Vagina (tissue), 2 donors: ENCODE results near the gene SCO2. TPM values are rescaled to one million over a fixed set of nuclear protein-coding genes. Genes with fewer than 3 reads are reported as not detected.

Experiments used
- DNase-seq, 2 donors: peaks; one replicate each; pipeline ENCODE4 v3.0.0-alpha.2; 2017; ENCODE audit errors: extremely low spot score in 2 of 2
- H3K27ac ChIP-seq: fragments of 200-600 bp; sonication (generic); one replicate; pipeline ENCODE4 v1.5.1; 2019
- H3K27me3 ChIP-seq: fragments of 200-600 bp; sonication (generic); one replicate; pipeline ENCODE4 v1.5.1; 2019
- H3K36me3 ChIP-seq, 2 donors: fragments of 200-600 bp; sonication (generic); one replicate each; pipeline ENCODE4 v1.5.1; 2017 to 2019
- H3K4me1 ChIP-seq: fragments of 200-600 bp; sonication (generic); one replicate; pipeline ENCODE4 v1.5.1; 2019
- H3K4me3 ChIP-seq, 2 donors: fragments of 200-600 bp; sonication (generic); 1 replicate in 1 of 2; 2 replicates in 1 of 2; pipeline ENCODE4 v1.5.1; 2016 to 2019
- H3K9me3 ChIP-seq: fragments of 200-600 bp; sonication (generic); one replicate; pipeline ENCODE4 v1.5.1; 2019
- POLR2A ChIP-seq, 2 donors: fragments of 450-650 bp; IDR thresholded peaks; one replicate each; pipeline ENCODE4 v1.6.1; 2017; ENCODE audit warnings: antibody characterized with exemption in 2 of 2, mild to moderate bottlenecking in 2 of 2, moderate library complexity in 2 of 2
- POLR2AphosphoS5 ChIP-seq, 2 donors: sonication (generic); formaldehyde crosslinking; IDR thresholded peaks; one replicate each; pipeline ENCODE4 v1.9.0; 2017; ENCODE audit warnings: antibody characterized with exemption in 2 of 2, mild to moderate bottlenecking in 2 of 2, low read depth in 1 of 2; ENCODE audit not compliant: insufficient read depth in 1 of 2
- intact Hi-C: fragments of 100-400 bp; cut with DNase I; formaldehyde crosslinking; loops from one replicate; pipeline ENCODE4 v1.15.1; 2023
- total RNA-seq: library from RNA; depleted of rRNA; stranded (reverse); fragments of >200 nt; gene quantifications from one replicate; pipeline ENCODE4 v1.2.3, GENCODE V29; 2016
- TF ChIP-seq, protein P1 (sequence below), 3 experiments: fragments of 450-650 bp in 2 of 3; fragments of 200-600 bp in 1 of 3; sonication (generic) in 1 of 3; IDR thresholded peaks; one replicate each; pipeline ENCODE4 v1.5.1; 2017 to 2019; ENCODE audit warnings: antibody characterized with exemption in 3 of 3, mild to moderate bottlenecking in 2 of 3, moderate library complexity in 2 of 3

Gene SCO2
- total RNA-seq, 1 donor from 2014 or later = 25.0 TPM

DNA sequence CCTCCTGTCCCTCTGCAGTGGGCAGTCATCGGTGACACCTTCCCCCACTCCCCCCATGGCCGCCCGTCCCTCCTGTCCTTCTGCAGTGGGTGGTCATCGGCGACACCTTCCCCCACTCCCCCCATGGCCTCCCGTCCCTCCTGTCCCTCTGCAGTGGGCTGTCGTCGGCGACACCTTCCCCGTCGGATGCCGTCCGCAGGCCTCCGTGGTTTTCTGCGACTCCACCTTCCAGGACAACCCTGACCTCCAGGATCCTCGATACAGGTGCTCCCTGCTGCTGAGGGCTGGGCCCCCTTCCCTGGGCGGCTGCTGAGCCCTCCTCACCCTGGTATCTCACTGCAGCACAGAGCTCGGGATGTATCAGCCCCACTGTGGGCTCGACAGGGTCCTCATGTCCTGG is 36.5 kb downstream of the SCO2 start:
- TF ChIP-seq POLR2A (IDR thresholded peaks at IDR 0.05) (no peak), POLR2AphosphoS5 (IDR thresholded peaks at IDR 0.05; ENCODE audit: insufficient read depth in 1 of 2, low read depth in 1 of 2) (no peak)
- TF ChIP-seq, protein P1, sequence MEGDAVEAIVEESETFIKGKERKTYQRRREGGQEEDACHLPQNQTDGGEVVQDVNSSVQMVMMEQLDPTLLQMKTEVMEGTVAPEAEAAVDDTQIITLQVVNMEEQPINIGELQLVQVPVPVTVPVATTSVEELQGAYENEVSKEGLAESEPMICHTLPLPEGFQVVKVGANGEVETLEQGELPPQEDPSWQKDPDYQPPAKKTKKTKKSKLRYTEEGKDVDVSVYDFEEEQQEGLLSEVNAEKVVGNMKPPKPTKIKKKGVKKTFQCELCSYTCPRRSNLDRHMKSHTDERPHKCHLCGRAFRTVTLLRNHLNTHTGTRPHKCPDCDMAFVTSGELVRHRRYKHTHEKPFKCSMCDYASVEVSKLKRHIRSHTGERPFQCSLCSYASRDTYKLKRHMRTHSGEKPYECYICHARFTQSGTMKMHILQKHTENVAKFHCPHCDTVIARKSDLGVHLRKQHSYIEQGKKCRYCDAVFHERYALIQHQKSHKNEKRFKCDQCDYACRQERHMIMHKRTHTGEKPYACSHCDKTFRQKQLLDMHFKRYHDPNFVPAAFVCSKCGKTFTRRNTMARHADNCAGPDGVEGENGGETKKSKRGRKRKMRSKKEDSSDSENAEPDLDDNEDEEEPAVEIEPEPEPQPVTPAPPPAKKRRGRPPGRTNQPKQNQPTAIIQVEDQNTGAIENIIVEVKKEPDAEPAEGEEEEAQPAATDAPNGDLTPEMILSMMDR (IDR thresholded peaks at IDR 0.05) = no peak
- no peaks in the 10 kb centered on the region for H3K36me3 ChIP-seq
- no peaks in the 10 kb centered on the region for H3K4me1 ChIP-seq
- intact Hi-C loops = no loop called here
- no peaks in the 10 kb centered on the region for H3K27me3 ChIP-seq
- no peak overlapping the region for H3K27ac ChIP-seq
- H3K4me3 ChIP-seq = no peak overlapping the region
- H3K9me3 ChIP-seq = no peaks in the 10 kb centered on the region
- no peak for DNase-seq

DNA sequence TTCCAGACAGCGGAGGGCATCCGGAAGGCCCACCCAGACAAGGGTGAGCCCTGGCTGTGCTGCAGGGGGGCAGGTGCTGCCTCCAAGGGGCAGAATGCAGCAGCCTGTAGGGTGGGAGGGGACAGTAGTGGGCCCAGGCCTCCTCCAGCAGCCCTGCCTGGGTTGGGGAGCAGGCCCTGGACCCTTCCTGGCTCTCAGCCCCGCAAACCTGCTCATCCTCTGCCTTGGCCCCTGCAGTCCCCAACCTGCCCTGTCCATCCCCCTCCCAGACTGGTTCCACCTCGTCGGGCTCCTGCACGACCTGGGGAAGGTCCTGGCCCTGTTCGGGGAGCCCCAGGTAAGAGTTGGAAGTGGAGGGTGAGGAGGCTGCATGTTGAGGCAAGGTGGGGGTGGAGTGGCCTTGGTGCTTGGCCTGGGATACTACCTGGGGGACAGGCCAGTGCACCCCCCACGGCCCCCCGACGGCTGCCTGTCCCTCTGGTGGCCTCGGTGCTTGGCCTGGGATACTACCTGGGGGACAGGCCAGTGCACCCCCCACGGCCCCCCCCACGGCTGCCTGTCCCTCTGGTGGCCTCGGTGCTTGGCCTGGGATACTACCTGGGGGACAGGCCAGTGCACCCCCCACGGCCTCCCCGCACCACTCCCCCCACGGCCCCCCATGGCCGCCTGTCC is 37.3 kb downstream of the SCO2 start:
- H3K4me3 ChIP-seq = no peak overlapping the region
- H3K4me1 ChIP-seq = no peaks in the 10 kb centered on the region
- H3K9me3 ChIP-seq = no peaks in the 10 kb centered on the region
- intact Hi-C loops = no loop called here
- TF ChIP-seq, protein P1 (IDR thresholded peaks at IDR 0.05) = no peak
- H3K27ac ChIP-seq = no peak overlapping the region
- H3K27me3 ChIP-seq = no peaks in the 10 kb centered on the region
- DNase-seq = no peak
- no peaks in the 10 kb centered on the region for H3K36me3 ChIP-seq

DNA sequence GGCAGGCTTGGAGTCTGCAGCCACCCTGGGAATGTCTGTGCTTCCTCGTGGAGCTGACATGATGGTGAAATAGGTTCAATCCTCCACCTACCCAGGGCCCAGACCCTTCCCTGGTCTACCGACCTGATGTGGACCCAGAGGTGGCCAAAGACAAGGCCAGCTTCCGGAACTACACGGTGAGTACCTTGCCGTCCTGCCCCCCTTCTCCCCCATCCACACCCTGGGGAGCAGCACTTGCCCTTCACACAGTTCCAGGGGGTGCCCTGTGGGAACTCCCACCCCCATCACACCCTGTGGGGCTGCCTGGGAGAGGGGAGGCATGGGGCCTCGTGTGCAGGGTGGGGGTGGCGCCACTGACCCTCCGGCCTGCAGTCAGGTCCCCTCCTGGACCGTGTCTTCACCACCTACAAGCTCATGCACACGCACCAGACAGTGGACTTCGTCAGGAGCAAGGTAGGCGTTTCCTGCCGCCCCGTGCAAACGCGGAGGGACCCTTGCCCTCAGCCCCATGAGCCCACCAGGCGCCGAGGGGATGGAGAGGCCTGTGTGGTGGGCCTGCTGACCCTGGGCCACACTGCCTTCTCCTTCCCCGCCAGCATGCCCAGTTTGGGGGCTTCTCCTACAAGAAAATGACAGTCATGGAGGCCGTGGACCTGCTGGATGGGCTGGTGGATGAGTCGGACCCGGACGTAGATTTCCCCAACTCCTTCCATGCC is 38.0 kb downstream of the SCO2 start:
- Histone ChIP-seq H3K27ac (no peak overlapping the region), H3K4me1 (no peaks in the 10 kb centered on the region), H3K27me3 (peaks cover 6% of the 10 kb centered on the region), H3K36me3 (no peaks in the 10 kb centered on the region), H3K4me3 (no peak overlapping the region), H3K9me3 (no peaks in the 10 kb centered on the region)
- intact Hi-C loops = no loop called here
- no peak for DNase-seq
- TF ChIP-seq POLR2AphosphoS5 (IDR thresholded peaks at IDR 0.05; ENCODE audit: insufficient read depth in 1 of 2, low read depth in 1 of 2) (no peak), POLR2A (IDR thresholded peaks at IDR 0.05) (no peak)
- TF ChIP-seq, protein P1 (IDR thresholded peaks at IDR 0.05) = no peak

DNA sequence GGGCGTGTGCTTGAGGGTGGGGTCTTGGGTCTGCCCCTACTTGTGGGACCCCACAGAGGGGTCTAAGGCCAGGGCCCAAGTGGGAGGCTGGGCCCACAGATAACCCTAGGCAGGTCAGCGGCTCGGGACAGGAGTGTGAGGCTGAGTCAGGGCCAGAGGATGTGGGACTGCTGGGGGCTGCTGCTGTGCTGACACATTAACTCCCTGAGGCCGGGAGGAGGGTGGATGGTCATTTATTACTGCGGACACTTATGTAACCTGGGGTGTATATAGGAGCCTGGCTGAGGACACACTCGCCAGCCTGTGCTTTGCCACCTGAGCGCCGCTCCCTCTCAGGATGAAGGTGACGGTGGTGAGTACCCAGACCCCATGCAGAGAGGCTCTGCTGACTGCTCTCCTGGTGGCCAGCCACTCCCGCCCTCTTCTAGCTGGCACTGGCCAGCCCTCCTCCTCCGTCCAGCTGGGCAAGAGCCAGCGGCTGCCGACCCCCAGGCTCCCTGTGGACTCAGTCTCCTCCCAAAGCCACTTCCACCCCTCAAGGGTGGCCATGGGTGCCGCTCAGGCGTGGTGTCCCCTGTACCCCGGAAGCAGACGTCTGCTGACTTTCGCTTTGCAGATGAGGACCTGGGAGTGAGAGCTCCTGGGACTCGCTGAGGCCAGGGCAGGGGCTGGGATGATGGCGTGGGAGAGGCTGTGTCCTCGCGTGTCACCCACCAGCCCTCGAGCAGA is 38.7 kb downstream of the SCO2 start, which contains the start of gene MIOX:
Gene MIOX (plus strand): TSS at position 299 of the 729 bp plus-strand sequence. CDS start 39 bp downstream, at position 338.
- H3K27ac ChIP-seq = no peak within 1 kb of the TSS
- no peak for DNase-seq
- H3K4me3 ChIP-seq = no peak within 1 kb of the TSS
- no peak for TF ChIP-seq POLR2AphosphoS5 (IDR thresholded peaks at IDR 0.05; ENCODE audit: insufficient read depth in 1 of 2, low read depth in 1 of 2)
- H3K9me3 ChIP-seq = no peaks in the 10 kb centered on the region
- peaks cover 11% of the 10 kb centered on the region for H3K27me3 ChIP-seq
- peaks cover 6% of the 10 kb centered on the region for H3K4me1 ChIP-seq
- no peaks in the 10 kb centered on the region for H3K36me3 ChIP-seq
- intact Hi-C loops = no loop called here

DNA sequence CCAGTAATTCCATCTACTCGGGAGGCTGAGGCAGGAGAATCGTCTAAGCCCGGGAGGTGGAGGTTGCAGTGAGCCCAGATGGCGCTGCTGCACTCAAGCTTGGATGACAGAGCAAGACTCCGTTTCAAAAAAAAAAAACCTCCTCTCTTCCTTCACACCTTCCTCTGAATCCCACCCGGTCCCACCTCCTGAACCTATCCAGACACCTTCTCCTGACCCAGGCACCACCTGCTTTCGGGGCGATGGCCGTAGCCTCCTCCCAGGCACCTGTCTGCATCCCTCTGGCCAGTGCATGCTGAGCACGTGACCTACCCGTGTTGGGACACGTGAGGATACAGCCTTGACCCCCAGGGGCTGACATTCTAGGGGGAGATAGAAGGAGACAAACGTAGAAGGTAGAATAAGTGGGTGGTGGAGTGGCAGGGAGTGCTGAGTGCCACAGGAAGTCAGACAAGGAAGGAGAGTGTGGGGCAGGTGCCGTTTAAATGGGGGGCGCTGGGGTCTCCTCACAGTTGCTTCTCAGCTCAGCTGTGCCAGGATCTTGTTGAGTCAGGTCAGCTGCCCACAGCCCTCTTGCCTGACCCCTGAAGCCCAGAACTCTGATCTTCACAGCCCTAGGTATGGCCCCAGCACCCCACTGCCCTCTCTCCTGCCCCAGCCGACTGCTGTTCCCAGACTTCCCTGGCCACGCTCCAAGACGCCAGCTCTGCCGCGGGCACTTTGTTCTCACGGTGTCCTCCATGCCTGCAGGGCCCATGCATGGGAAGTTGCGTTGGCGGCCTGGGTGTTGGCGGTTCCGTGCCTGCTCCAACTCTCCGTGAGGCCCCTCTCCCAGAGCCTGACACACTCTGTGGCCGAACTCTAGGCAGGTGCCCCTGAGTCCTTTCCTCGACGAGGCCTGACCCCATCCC is 39.9 kb downstream of the SCO2 start:
- H3K9me3 ChIP-seq = no peaks in the 10 kb centered on the region
- no peak for DNase-seq
- H3K4me3 ChIP-seq = no peak overlapping the region
- H3K36me3 ChIP-seq = no peaks in the 10 kb centered on the region
- H3K4me1 ChIP-seq = peaks cover 15% of the 10 kb centered on the region
- no peak for TF ChIP-seq POLR2A (IDR thresholded peaks at IDR 0.05)
- TF ChIP-seq, protein P1 (IDR thresholded peaks at IDR 0.05) = no peak
- no peak for TF ChIP-seq POLR2AphosphoS5 (IDR thresholded peaks at IDR 0.05; ENCODE audit: insufficient read depth in 1 of 2, low read depth in 1 of 2)
- no peak overlapping the region for H3K27ac ChIP-seq
- peaks cover 19% of the 10 kb centered on the region for H3K27me3 ChIP-seq
- intact Hi-C loops = no loop called here
